AG08395 (cell line): ENCODE measurements around the gene ADCY5.

Source experiments
- DNase-seq: peaks from one replicate; pipeline ENCODE4 v3.0.0; 2012; ENCODE audit warnings: mixed read lengths, low spot score

The ADCY5 gene

GRCh38 chr3:123429362-123430125 lies 19.3 kb downstream of the ADCY5 start:
- DNase-seq: no peak

GRCh38 chr3:123424999-123425712 lies 23.7 kb downstream of the ADCY5 start:
- DNase-seq: no peak

- no peak for DNase-seq
Observed at GRCh38 chr3:123424321-123424998, 24.4 kb downstream of the ADCY5 start.

- no peak for DNase-seq
Observed at GRCh38 chr3:123423806-123424205, 25.1 kb downstream of the ADCY5 start.

- DNase-seq: no peak
Observed at GRCh38 chr3:123423031-123423430, 25.9 kb downstream of the ADCY5 start.

GRCh38 chr3:123422457-123422856 lies 26.4 kb downstream of the ADCY5 start:
- DNase-seq: no peak

- DNase-seq: no peak
Observed at GRCh38 chr3:123421353-123422174, 27.3 kb downstream of the ADCY5 start.

- DNase-seq: no peak
Observed at GRCh38 chr3:123420416-123420968, 28.4 kb downstream of the ADCY5 start.

- no peak for DNase-seq
Observed at GRCh38 chr3:123419850-123420297, 29.0 kb downstream of the ADCY5 start.

- no peak for DNase-seq
Observed at GRCh38 chr3:123419181-123419849, 29.6 kb downstream of the ADCY5 start.

- no peak for DNase-seq
Observed at GRCh38 chr3:123416647-123417046, 32.2 kb downstream of the ADCY5 start.

- no peak for DNase-seq
Observed at GRCh38 chr3:123416173-123416572, 32.7 kb downstream of the ADCY5 start.

- DNase-seq: no peak
Observed at GRCh38 chr3:123414973-123415775, 33.7 kb downstream of the ADCY5 start.

GRCh38 chr3:123412811-123413604 lies 35.9 kb downstream of the ADCY5 start:
- DNase-seq: peak; percentile 26

- no peak for DNase-seq
Observed at GRCh38 chr3:123412076-123412475, 36.8 kb downstream of the ADCY5 start.

- DNase-seq: no peak
Observed at GRCh38 chr3:123411340-123412040, 37.4 kb downstream of the ADCY5 start.

- DNase-seq: no peak
Observed at GRCh38 chr3:123410149-123410515, 38.8 kb downstream of the ADCY5 start.

GRCh38 chr3:123409443-123410148 lies 39.3 kb downstream of the ADCY5 start:
- no peak for DNase-seq
